Measurements from ENCODE around the gene NECTIN2.

Gene NECTIN2

DNA sequence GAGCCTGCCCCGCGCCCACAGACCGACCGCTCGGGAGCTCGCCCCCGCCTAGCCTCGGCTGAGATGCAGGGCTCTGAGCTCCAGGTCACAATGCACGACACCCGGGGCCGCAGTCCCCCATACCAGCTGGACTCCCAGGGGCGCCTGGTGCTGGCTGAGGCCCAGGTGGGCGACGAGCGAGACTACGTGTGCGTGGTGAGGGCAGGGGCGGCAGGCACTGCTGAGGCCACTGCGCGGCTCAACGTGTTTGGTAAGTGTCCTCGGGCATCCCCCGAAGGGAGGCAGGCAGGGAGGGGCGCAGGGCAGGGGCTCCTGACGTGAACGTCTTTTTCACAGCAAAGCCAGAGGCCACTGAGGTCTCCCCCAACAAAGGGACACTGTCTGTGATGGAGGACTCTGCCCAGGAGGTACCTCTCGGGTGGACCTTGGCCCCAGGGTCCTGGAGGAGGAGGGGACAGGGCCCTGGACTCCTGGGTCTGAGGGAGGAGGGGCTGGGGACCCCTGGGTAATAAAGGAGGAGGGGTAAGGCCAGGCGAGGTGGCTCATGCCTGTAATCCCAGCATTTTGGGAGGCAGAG is 33.9 kb upstream of the NECTIN2 start:
- no peak overlapping the region for H3K4me3 ChIP-seq (replicated peaks in 1 of 2; ENCODE audit: low read depth in 2 of 2, low read length in 2 of 2)
- no peak for DNase-seq (ENCODE audit: low read depth in 2 of 2)
- TF ChIP-seq, protein P1, sequence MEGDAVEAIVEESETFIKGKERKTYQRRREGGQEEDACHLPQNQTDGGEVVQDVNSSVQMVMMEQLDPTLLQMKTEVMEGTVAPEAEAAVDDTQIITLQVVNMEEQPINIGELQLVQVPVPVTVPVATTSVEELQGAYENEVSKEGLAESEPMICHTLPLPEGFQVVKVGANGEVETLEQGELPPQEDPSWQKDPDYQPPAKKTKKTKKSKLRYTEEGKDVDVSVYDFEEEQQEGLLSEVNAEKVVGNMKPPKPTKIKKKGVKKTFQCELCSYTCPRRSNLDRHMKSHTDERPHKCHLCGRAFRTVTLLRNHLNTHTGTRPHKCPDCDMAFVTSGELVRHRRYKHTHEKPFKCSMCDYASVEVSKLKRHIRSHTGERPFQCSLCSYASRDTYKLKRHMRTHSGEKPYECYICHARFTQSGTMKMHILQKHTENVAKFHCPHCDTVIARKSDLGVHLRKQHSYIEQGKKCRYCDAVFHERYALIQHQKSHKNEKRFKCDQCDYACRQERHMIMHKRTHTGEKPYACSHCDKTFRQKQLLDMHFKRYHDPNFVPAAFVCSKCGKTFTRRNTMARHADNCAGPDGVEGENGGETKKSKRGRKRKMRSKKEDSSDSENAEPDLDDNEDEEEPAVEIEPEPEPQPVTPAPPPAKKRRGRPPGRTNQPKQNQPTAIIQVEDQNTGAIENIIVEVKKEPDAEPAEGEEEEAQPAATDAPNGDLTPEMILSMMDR (IDR thresholded peaks at IDR 0.05; ENCODE audit: low read depth, low read length) = no peak

DNA sequence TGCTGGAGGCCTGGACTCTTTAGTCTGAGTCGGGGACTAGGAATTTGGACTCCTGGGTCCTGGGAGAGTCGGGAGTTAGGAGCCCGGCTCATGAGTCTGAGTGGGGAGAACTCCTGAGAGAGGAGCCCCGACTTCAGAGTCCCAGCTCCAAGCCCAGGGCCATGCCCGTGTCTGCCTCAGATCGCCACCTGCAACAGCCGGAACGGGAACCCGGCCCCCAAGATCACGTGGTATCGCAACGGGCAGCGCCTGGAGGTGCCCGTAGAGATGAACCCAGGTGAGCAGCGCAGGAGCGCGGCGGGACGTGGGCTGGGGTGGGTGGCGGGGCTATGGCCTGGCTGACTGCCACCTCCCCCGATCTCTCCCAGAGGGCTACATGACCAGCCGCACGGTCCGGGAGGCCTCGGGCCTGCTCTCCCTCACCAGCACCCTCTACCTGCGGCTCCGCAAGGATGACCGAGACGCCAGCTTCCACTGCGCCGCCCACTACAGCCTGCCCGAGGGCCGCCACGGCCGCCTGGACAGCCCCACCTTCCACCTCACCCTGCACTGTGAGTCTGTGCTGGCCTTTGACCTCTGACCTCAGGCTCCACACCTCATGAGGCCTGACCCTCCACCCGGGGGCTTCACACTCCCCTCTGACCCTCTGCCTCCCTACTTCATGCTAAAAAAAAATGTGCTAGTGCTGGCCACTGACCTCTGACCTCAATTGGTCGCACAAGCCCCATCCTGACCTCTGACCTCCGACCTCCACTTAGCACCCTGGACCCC is 32.8 kb upstream of the NECTIN2 start:
- H3K4me3 ChIP-seq (replicated peaks in 1 of 2; ENCODE audit: low read depth in 2 of 2, low read length in 2 of 2) = no peak overlapping the region
- TF ChIP-seq, protein P1 (IDR thresholded peaks at IDR 0.05; ENCODE audit: low read depth, low read length) = no peak

DNA sequence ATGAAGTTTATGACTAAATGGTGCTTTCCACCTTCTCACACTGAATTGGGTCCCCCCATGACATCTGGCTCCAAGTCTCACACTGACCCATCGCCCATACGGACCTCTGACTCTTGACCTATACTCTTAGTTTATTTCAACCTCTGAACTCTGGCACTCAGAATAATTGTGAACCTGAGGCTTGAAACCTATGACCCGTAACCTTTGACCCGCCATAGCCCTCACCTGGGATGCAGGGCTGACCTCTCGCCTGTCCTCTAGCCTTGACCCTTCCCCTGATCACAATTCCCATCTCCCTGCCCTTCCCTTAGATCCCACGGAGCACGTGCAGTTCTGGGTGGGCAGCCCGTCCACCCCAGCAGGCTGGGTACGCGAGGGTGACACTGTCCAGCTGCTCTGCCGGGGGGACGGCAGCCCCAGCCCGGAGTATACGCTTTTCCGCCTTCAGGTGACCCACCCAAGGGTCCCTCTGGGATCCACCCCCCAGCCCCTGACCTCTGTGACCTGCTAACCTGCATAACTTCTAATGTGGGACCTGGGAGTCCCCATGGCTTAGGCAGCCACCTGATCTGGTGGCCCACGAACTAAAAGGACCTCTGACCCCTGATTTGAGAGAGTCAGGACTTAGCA is 32.1 kb upstream of the NECTIN2 start:
- no peak for DNase-seq (ENCODE audit: low read depth in 2 of 2)
- H3K4me3 ChIP-seq (replicated peaks in 1 of 2; ENCODE audit: low read depth in 2 of 2, low read length in 2 of 2) = no peak overlapping the region
- TF ChIP-seq, protein P1 (IDR thresholded peaks at IDR 0.05; ENCODE audit: low read depth, low read length) = no peak

More for the DNA sequence above, 32.8 kb upstream of the NECTIN2 start:
- DNase-seq (ENCODE audit: low read depth in 2 of 2) = no peak

DNA sequence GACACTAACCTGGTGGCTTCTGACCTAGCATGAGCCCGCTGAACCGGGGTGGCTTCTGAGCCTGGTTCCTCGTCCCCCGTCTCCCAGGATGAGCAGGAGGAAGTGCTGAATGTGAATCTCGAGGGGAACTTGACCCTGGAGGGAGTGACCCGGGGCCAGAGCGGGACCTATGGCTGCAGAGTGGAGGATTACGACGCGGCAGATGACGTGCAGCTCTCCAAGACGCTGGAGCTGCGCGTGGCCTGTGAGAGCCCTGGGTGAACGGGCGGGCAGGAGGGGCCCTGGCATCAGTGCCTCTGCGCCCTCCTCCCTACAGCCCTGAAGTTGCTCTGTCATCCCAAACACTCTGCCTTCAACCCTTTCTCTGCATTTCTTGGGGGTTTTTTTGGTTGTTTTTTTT is 31.6 kb upstream of the NECTIN2 start:
- TF ChIP-seq, protein P1 (IDR thresholded peaks at IDR 0.05; ENCODE audit: low read depth, low read length) = no peak
- H3K4me3 ChIP-seq (replicated peaks in 1 of 2; ENCODE audit: low read depth in 2 of 2, low read length in 2 of 2) = no peak overlapping the region
- no peak for DNase-seq (ENCODE audit: low read depth in 2 of 2)

DNA sequence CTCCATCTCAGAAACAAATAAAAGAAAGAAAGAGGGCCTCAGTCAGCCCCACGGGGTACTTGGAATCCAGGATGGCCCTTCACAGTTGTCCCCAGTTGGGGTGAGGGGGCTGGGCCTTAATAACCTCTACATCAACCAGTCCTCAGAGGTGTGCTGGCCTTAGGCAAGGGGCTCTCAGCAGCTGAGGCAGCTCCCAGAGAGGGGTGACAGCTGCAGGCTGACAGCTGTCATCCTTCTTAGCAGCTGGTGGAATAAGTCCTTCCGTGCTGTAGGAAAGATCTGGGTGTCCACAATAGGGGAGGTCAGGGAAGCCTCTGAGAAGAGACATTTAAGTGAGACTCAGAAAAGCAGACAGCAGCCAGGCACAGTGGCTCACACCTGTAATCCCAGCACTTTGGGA is 29.8 kb upstream of the NECTIN2 start:
- TF ChIP-seq, protein P1 (IDR thresholded peaks at IDR 0.05; ENCODE audit: low read depth, low read length) = no peak
- H3K4me3 ChIP-seq (replicated peaks in 1 of 2; ENCODE audit: low read depth in 2 of 2, low read length in 2 of 2) = no peak overlapping the region
- no peak for DNase-seq (ENCODE audit: low read depth in 2 of 2)

DNA sequence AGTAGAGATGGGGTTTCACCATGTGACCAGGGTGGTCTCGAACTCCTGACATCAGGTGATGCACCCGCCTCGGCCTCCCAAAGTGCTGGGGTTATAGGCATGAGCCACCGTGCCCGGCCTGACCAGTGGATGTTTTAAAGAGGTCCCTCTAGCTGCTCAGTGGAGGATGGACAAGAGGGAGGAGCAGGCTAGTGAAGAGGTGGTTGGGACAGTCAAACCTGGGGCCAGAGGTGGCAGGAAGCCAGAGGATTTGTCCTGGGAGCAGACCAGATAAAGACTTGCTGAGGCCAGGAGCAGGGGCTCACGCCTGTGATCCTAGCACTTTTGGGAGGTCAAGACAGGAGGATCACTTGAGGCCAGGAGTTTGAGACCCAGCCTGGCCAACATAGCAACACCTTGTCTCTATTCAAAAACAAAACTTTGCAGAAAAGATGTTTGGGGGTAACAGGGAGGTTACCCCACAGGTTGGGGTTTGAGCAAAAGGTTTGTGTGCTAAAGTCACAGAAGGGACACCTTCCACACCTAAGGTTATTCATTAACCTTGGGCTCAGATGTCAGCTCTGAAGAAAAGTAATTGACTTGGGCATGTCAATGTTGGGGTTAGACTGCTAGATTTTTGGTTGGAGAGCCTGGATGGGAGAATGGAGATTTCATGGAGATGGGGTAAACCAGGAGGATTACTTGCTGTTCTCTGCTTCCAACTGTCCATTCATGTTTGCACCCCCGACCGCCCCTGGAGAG is 28.2 kb upstream of the NECTIN2 start:
- DNase-seq (ENCODE audit: low read depth in 2 of 2) = no peak
- no peak overlapping the region for H3K4me3 ChIP-seq (replicated peaks in 1 of 2; ENCODE audit: low read depth in 2 of 2, low read length in 2 of 2)
- TF ChIP-seq, protein P1 (IDR thresholded peaks at IDR 0.05; ENCODE audit: low read depth, low read length) = no peak

Data from cardiac fibroblast (primary cell).